Skeletal muscle tissue (tissue), 4 donors: ENCODE measurements around the gene HTR6. TPM values are rescaled to one million over a fixed set of nuclear protein-coding genes. Genes with fewer than 3 reads are reported as not detected.

Experiments
- H3K27ac ChIP-seq: one replicate; pipeline ENCODE4 v1.7.0; 2013; ENCODE audit warnings: mild to moderate bottlenecking, low read depth, low read length, inconsistent platforms
- H3K27me3 ChIP-seq, 3 donors: one replicate each; pipeline ENCODE4 v1.7.0; 2013; ENCODE audit warnings: low read length in 3 of 3; ENCODE audit not compliant: control insufficient read depth in 3 of 3, insufficient read depth in 3 of 3
- H3K36me3 ChIP-seq, 3 donors: one replicate each; pipeline ENCODE4 v1.7.0; 2013; ENCODE audit warnings: low read length in 3 of 3; ENCODE audit not compliant: control insufficient read depth in 3 of 3, insufficient read depth in 3 of 3
- H3K4me1 ChIP-seq, 3 donors: one replicate each; pipeline ENCODE4 v1.7.0; 2013; ENCODE audit warnings: low read length in 3 of 3, mild to moderate bottlenecking in 3 of 3; ENCODE audit not compliant: control insufficient read depth in 3 of 3, insufficient read depth in 3 of 3
- H3K4me3 ChIP-seq, 3 donors: one replicate each; pipeline ENCODE4 v1.7.0; 2013; ENCODE audit warnings: low read length in 3 of 3
- H3K9ac ChIP-seq, 3 donors: one replicate each; pipeline ENCODE4 v1.7.0; 2013; ENCODE audit warnings: low read length in 3 of 3, mild to moderate bottlenecking in 3 of 3, moderate library complexity in 2 of 3, low read depth in 1 of 3
- H3K9me3 ChIP-seq, 3 donors: one replicate each; pipeline ENCODE4 v1.7.0; 2013; ENCODE audit warnings: low read length in 3 of 3; ENCODE audit not compliant: control insufficient read depth in 3 of 3
- total RNA-seq: library from RNA; depleted of rRNA; stranded (reverse); fragments of >200 nt; gene quantifications from one replicate; pipeline ENCODE4 v1.2.3, GENCODE V29; 2014
- donor health status: Osteomylitis.

Gene HTR6
- total RNA-seq, 1 donor from 2014 or later, result not detected

DNA sequence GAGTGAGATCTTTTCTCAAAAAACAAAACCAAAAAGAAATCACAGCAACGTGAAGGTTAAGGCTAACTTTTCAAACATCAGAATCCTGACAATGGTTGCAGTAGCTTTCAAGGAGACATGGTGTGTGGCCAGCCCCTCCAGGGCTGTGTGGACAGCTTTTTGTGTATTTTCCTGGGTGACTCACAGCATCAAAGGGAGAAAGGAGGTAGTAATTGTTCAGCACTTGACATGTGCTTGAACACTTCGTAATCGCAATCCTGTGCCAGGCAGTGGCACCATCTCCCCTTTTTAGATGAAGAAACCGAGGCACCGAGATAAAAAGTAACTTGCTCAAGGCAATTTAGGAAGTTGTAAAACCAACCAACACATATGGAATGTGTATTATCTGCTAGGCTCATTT, 10.3 kb upstream of the HTR6 start:
- H3K27me3 ChIP-seq, result no peaks in the 10 kb centered on the region
- H3K9me3 ChIP-seq, result no peaks in the 10 kb centered on the region
- H3K9ac ChIP-seq, result no peak overlapping the region
- no peak overlapping the region for H3K27ac ChIP-seq
- no peak overlapping the region for H3K4me3 ChIP-seq
- peaks cover 20 to 27% (median 24%) of the 10 kb centered on the region in 3 donors for H3K4me1 ChIP-seq
- H3K36me3 ChIP-seq, result peaks cover 0 to 8% (median 2%) of the 10 kb centered on the region in 3 donors

DNA sequence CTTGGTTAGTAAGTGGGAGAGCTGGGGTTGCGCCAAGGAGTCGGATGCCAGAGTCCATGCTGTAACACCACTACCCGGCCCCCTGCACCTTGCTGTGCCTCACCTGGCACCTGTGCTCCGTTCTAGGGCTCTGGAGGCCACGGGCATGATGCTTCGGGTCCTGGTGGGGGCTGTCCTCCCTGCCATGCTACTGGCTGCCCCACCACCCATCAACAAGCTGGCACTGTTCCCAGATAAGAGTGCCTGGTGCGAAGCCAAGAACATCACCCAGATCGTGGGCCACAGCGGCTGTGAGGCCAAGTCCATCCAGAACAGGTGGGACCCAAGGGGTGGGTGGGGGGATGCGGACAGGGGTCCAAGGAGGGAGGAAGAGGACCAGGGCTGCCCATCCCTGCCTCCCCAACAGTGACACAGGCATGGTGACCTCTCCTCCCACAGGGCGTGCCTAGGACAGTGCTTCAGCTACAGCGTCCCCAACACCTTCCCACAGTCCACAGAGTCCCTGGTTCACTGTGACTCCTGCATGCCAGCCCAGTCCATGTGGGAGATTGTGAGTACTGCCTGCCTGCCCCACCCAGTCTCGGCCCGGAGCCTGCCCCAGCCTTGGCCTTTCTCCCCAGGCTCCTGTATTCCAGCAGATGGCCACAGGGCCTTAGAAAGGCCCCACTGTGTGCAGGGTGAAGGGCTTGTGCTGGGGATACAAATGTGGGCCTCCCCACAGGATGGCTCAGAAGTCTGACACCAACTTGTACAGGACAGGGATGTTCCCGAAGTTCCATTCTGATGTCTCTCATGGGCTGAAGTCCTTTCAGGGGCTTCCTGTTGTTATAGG, 9.6 kb upstream of the HTR6 start:
- Histone ChIP-seq H3K36me3 (peaks cover 0 to 8% (median 2%) of the 10 kb centered on the region in 3 donors), H3K4me3 (no peak overlapping the region), H3K9ac (no peak overlapping the region), H3K4me1 (peaks cover 20 to 24% (median 23%) of the 10 kb centered on the region in 3 donors), H3K27me3 (no peaks in the 10 kb centered on the region), H3K9me3 (no peaks in the 10 kb centered on the region), H3K27ac (no peak overlapping the region)

DNA sequence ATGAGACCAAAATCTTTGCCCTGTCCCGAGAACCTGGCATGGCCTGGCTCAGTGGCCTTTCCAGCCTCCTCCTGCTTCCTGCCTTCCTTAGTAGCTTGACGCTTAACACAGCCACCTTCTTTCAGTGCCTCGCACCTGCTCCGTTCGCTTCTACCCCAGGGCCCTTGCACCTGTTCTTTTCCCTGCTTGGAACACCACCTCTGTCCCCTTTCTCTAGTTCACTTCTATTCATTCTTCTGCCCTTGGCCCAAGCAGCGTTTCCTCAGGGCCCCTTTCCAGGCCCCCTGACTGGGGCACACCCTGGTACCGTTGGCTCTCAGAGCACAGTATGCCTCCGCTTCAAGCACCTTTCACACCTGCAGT, 9.0 kb upstream of the HTR6 start:
- peaks cover 0 to 8% (median 2%) of the 10 kb centered on the region in 3 donors for H3K36me3 ChIP-seq
- peaks cover 0 to 5% (median 3%) of the 10 kb centered on the region in 3 donors for H3K27me3 ChIP-seq
- H3K9me3 ChIP-seq, result no peaks in the 10 kb centered on the region
- H3K9ac ChIP-seq, result no peak overlapping the region
- H3K4me3 ChIP-seq, result no peak overlapping the region
- no peak overlapping the region for H3K27ac ChIP-seq
- peaks cover 18 to 19% (median 18%) of the 10 kb centered on the region in 3 donors for H3K4me1 ChIP-seq

DNA sequence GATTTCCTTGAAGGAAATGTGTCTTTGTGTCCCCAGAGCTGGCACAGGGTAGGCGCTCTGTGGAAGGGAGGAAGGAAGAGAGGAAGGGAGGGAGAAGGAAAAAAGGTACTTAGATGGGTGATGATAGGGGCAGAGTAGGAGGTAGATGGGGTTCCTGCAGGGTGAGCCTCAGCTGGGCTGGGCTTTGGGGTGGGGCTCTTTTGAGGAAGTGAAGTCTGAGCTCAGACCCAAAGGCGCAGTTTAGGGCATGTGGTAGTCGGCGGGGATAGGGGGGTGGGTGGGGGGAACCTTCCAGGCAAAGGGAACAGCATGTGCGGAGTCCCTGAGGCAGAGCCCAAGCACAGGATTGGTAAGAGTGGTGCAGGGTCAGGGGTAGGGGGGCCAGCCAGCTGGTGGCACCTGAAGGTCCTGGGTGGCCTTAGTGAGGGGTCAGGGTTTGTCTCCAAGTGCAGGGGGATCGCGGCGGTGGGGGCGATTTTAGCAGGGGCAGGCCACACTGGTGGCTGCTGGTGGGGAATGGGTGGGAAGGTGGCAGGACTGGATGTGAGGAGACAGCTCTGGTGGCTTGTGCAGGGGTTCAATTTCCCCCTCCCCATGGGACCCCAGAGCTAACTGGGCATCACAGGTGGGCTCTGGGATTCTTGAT, 8.4 kb upstream of the HTR6 start:
- H3K9ac ChIP-seq, result no peak overlapping the region
- H3K36me3 ChIP-seq, result peaks cover 0 to 8% (median 2%) of the 10 kb centered on the region in 3 donors
- peaks cover 0 to 6% (median 6%) of the 10 kb centered on the region in 3 donors for H3K27me3 ChIP-seq
- no peak overlapping the region for H3K4me3 ChIP-seq
- H3K4me1 ChIP-seq, result peaks cover 13% of the 10 kb centered on the region in 3 donors
- H3K27ac ChIP-seq, result no peak overlapping the region
- no peaks in the 10 kb centered on the region for H3K9me3 ChIP-seq

DNA sequence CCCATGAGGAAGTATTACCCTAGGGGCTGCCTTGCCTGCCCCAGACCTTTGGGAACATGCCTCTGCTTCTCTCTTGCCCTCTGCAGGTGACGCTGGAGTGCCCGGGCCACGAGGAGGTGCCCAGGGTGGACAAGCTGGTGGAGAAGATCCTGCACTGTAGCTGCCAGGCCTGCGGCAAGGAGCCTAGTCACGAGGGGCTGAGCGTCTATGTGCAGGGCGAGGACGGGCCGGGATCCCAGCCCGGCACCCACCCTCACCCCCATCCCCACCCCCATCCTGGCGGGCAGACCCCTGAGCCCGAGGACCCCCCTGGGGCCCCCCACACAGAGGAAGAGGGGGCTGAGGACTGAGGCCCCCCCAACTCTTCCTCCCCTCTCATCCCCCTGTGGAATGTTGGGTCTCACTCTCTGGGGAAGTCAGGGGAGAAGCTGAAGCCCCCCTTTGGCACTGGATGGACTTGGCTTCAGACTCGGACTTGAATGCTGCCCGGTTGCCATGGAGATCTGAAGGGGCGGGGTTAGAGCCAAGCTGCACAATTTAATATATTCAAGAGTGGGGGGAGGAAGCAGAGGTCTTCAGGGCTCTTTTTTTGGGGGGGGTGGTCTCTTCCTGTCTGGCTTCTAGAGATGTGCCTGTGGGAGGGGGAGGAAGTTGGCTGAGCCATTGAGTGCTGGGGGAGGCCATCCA, 7.8 kb upstream of the HTR6 start:
- Histone ChIP-seq H3K4me1 (peaks cover 7 to 10% (median 9%) of the 10 kb centered on the region in 3 donors), H3K4me3 (no peak overlapping the region), H3K9me3 (no peaks in the 10 kb centered on the region), H3K27me3 (peaks cover 0 to 6% (median 6%) of the 10 kb centered on the region in 3 donors), H3K9ac (no peak overlapping the region), H3K27ac (no peak overlapping the region), H3K36me3 (peaks cover 0 to 8% (median 2%) of the 10 kb centered on the region in 3 donors)

DNA sequence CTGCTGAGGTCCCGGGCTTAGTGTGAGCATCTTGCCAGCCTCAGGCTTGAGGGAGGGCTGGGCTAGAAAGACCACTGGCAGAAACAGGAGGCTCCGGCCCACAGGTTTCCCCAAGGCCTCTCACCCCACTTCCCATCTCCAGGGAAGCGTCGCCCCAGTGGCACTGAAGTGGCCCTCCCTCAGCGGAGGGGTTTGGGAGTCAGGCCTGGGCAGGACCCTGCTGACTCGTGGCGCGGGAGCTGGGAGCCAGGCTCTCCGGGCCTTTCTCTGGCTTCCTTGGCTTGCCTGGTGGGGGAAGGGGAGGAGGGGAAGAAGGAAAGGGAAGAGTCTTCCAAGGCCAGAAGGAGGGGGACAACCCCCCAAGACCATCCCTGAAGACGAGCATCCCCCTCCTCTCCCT, 7.2 kb upstream of the HTR6 start:
- Histone ChIP-seq H3K9me3 (no peaks in the 10 kb centered on the region), H3K9ac (no peak overlapping the region), H3K36me3 (peaks cover 0 to 8% (median 2%) of the 10 kb centered on the region in 3 donors), H3K27ac (no peak overlapping the region), H3K4me1 (peaks cover 5 to 7% (median 6%) of the 10 kb centered on the region in 3 donors), H3K27me3 (peaks cover 0 to 6% (median 6%) of the 10 kb centered on the region in 3 donors), H3K4me3 (no peak overlapping the region)

DNA sequence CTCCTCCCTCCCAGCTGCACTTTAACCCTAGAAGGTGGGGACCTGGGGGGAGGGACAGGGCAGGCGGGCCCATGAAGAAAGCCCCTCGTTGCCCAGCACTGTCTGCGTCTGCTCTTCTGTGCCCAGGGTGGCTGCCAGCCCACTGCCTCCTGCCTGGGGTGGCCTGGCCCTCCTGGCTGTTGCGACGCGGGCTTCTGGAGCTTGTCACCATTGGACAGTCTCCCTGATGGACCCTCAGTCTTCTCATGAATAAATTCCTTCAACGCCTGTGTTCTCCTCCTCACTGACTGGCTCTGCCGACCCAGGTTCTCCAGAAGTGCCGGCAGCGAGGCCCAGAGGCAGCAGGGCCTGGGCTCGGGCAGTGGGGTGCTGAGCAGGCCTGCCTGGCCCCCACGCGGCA, 6.5 kb upstream of the HTR6 start:
- peaks cover 3 to 11% (median 11%) of the 10 kb centered on the region in 3 donors for H3K27me3 ChIP-seq

DNA sequence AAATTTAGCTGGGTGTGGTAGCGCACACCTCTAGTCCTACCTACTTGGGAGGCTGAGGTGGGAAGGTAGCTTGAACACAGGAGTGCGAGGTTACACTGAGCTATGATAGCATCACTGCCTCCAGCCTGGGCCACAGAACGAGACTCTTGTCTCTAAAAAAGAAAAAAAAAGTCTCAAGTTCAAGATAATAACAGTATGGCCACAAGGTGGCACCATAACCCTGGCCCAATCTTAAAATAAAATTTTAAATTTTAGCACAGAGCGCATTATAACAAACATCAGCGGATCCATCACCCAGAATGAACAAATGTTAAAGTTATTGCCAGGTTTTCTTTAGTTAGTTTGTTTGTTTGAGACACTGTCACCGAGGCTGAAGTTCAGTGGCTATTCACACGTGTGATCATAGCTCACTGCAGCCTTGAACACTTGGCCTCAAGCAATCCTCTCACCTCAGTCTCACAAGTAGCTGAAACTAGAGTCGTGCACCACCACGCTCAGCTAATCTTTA, 2.9 kb upstream of the HTR6 start:
- Histone ChIP-seq H3K36me3 (peaks cover 0 to 2% (median under 1%) of the 10 kb centered on the region in 3 donors), H3K27ac (no peak overlapping the region), H3K4me1 (no peaks in the 10 kb centered on the region), H3K4me3 (no peak overlapping the region), H3K27me3 (peaks cover 34 to 37% (median 36%) of the 10 kb centered on the region in 3 donors), H3K9me3 (no peaks in the 10 kb centered on the region), H3K9ac (no peak overlapping the region)

More for the DNA sequence above, 6.5 kb upstream of the HTR6 start:
- peaks cover 5 to 6% (median 5%) of the 10 kb centered on the region in 3 donors for H3K4me1 ChIP-seq
- no peak overlapping the region for H3K4me3 ChIP-seq
- peaks cover 0 to 8% (median 2%) of the 10 kb centered on the region in 3 donors for H3K36me3 ChIP-seq
- no peaks in the 10 kb centered on the region for H3K9me3 ChIP-seq
- no peak overlapping the region for H3K27ac ChIP-seq
- no peak overlapping the region for H3K9ac ChIP-seq

DNA sequence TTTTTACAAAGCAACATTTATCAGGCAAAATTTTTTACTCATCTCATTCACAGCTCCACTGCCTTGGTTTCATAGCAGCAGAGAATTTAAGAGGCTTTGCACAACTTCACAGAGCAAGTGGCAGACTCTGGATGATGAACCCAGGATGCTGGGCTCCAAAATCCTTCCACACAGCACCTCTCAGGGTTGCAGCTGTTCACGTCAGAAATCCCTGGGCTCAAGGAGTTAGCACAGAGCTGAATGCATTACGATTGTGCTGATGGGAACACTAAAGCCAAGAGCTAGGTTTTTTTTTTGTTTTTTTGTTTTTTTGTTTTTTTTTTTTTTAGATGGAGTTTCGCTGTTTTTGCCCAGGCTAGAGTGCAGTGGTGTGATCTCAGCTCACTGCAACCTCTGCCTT, 2.4 kb upstream of the HTR6 start:
- no peaks in the 10 kb centered on the region for H3K9me3 ChIP-seq
- H3K27me3 ChIP-seq, result peaks cover 37 to 41% (median 39%) of the 10 kb centered on the region in 3 donors
- H3K27ac ChIP-seq, result no peak overlapping the region
- H3K4me3 ChIP-seq, result no peak overlapping the region
- H3K9ac ChIP-seq, result no peak overlapping the region
- peaks cover 0 to under 1% (median 0%) of the 10 kb centered on the region in 3 donors for H3K36me3 ChIP-seq
- no peaks in the 10 kb centered on the region for H3K4me1 ChIP-seq
